NCI-H1092 (cell line): Measurements from ENCODE around the gene COX19.
"Not testable (repeated sequence)": the region's sequence is repeated elsewhere in the genome, so short reads cannot be mapped to it uniquely, and the experiment has no call there.

Experiments used
- DNase-seq: peaks from one replicate; lab custom pipeline; 2025; lab: John Stamatoyannopoulos, UW

Gene COX19

GRCh38 chr7:960972-961371, 14.4 kb downstream of the COX19 start:
- not testable (repeated sequence) for DNase-seq

GRCh38 chr7:960269-960871, 15.0 kb downstream of the COX19 start:
- no peak for DNase-seq

- DNase-seq: not testable (repeated sequence)
Observed at GRCh38 chr7:959740-960139, 15.6 kb downstream of the COX19 start.

GRCh38 chr7:959271-959670, 16.1 kb downstream of the COX19 start:
- no peak for DNase-seq

GRCh38 chr7:958221-959200, 16.8 kb downstream of the COX19 start:
- DNase-seq: no peak

GRCh38 chr7:957418-958220, 17.7 kb downstream of the COX19 start:
- DNase-seq: no peak

GRCh38 chr7:956031-956430, 19.3 kb downstream of the COX19 start:
- no peak for DNase-seq

GRCh38 chr7:954330-955238, 20.8 kb downstream of the COX19 start, which contains the start of gene ADAP1:
ADAP1 (minus strand) TSS chr7:954680; CDS start chr7:954477, 203 bp downstream.
- no peak for DNase-seq

GRCh38 chr7:953547-954327, 21.6 kb downstream of the COX19 start:
- no peak for DNase-seq

GRCh38 chr7:952548-953441, 22.6 kb downstream of the COX19 start:
- no peak for DNase-seq

- no peak for DNase-seq
Observed at GRCh38 chr7:951881-952547, 23.3 kb downstream of the COX19 start.

GRCh38 chr7:949021-949934, 26.1 kb downstream of the COX19 start:
- DNase-seq: no peak

- DNase-seq: no peak
Observed at GRCh38 chr7:947391-948210, 27.7 kb downstream of the COX19 start.

- no peak for DNase-seq
Observed at GRCh38 chr7:946256-946996, 28.9 kb downstream of the COX19 start.

GRCh38 chr7:945556-946255, 29.6 kb downstream of the COX19 start:
- no peak for DNase-seq

- DNase-seq: no peak
Observed at GRCh38 chr7:945147-945555, 30.2 kb downstream of the COX19 start.
